Tibial artery (tissue), 4 donors: ENCODE measurements around the gene PI4KA.
A peak's percentile ranks its signal among the peaks of the same experiment; 100 is the strongest.

ENCODE experiments used
- DNase-seq, 2 donors: peaks; one replicate each; pipeline ENCODE4 v3.0.0-alpha.2; 2019
- H3K27ac ChIP-seq, 2 donors: fragments of 200-600 bp; sonication (generic) in 1 of 2; 1 replicate in 1 of 2; 2 replicates in 1 of 2; pipeline ENCODE4 v1.5.1; 2018 to 2019; ENCODE audit warnings: mild to moderate bottlenecking in 1 of 2
- H3K27me3 ChIP-seq, 2 donors: fragments of 200-600 bp; sonication (generic) in 1 of 2; one replicate each; pipeline versions ENCODE4 v1.5.1 to v1.6.0; 2016 to 2019
- H3K36me3 ChIP-seq, 3 donors: fragments of 200-600 bp; sonication (generic) in 2 of 3; one replicate each; pipeline ENCODE4 v1.5.1; 2016 to 2019; ENCODE audit warnings: mild to moderate bottlenecking in 2 of 3
- H3K4me1 ChIP-seq, 4 donors: fragments of 200-600 bp; sonication (generic) in 2 of 4; 1 replicate in 3 of 4; 2 replicates in 1 of 4; pipeline ENCODE4 v1.5.1; 2016 to 2019
- H3K4me3 ChIP-seq, 2 donors: fragments of 200-600 bp; sonication (generic) in 1 of 2; 1 replicate in 1 of 2; 2 replicates in 1 of 2; pipeline ENCODE4 v1.5.1; 2018 to 2019; ENCODE audit warnings: mild to moderate bottlenecking in 2 of 2
- H3K9me3 ChIP-seq, 3 donors: fragments of 200-600 bp; sonication (generic) in 1 of 3; one replicate each; pipeline ENCODE4 v1.5.1; 2016 to 2019
- CTCF ChIP-seq, 2 experiments: fragments of 200-600 bp in 1 of 2; fragments of 450-650 bp in 1 of 2; IDR thresholded peaks; one replicate each; pipeline ENCODE4 v1.5.1; 2017 to 2019; ENCODE audit warnings: antibody characterized with exemption in 2 of 2, mild to moderate bottlenecking in 1 of 2, moderate library complexity in 1 of 2
- intact Hi-C: fragments of 100-400 bp; cut with DNase I; formaldehyde crosslinking; loops from one replicate; pipeline ENCODE4 v1.15.0; 2023; ENCODE audit warnings: low total_unique reads

PI4KA gene

GRCh38 chr22:20804650-20805049, 54.0 kb downstream of the PI4KA start:
- intact Hi-C loops, result no loop called here
- no peaks in the 10 kb centered on the region for H3K9me3 ChIP-seq
- peaks cover 93 to 97% (median 96%) of the 10 kb centered on the region in 3 donors for H3K36me3 ChIP-seq
- H3K4me3 ChIP-seq, result no peak overlapping the region
- peak in 1 of 2 donors; percentile 41 for DNase-seq
- H3K27me3 ChIP-seq, result no peaks in the 10 kb centered on the region
- H3K4me1 ChIP-seq, result no peaks in the 10 kb centered on the region
- no peak overlapping the region for H3K27ac ChIP-seq
- TF ChIP-seq CTCF (IDR thresholded peaks at IDR 0.05), result no peak

GRCh38 chr22:20803696-20804324, 54.8 kb downstream of the PI4KA start:
- H3K4me1 ChIP-seq, result no peaks in the 10 kb centered on the region
- intact Hi-C loops, result no loop called here
- H3K4me3 ChIP-seq, result no peak overlapping the region
- peak in 1 of 2 donors; percentile 38 for DNase-seq
- H3K36me3 ChIP-seq, result peaks cover 93 to 97% (median 96%) of the 10 kb centered on the region in 3 donors
- no peaks in the 10 kb centered on the region for H3K27me3 ChIP-seq
- H3K9me3 ChIP-seq, result no peaks in the 10 kb centered on the region
- no peak overlapping the region for H3K27ac ChIP-seq
- TF ChIP-seq CTCF (IDR thresholded peaks at IDR 0.05), result no peak

GRCh38 chr22:20802922-20803553, 55.6 kb downstream of the PI4KA start:
- peaks cover 95 to 100% (median 99%) of the 10 kb centered on the region in 3 donors for H3K36me3 ChIP-seq
- no peaks in the 10 kb centered on the region for H3K27me3 ChIP-seq
- H3K27ac ChIP-seq, result no peak overlapping the region
- no peak overlapping the region for H3K4me3 ChIP-seq
- intact Hi-C loops, result no loop called here
- TF ChIP-seq CTCF (IDR thresholded peaks at IDR 0.05), result no peak
- H3K9me3 ChIP-seq, result no peaks in the 10 kb centered on the region
- peak in 1 of 2 donors; percentile 45 for DNase-seq
- no peaks in the 10 kb centered on the region for H3K4me1 ChIP-seq

GRCh38 chr22:20802452-20802851, 56.2 kb downstream of the PI4KA start:
- peak in 1 of 2 donors; percentile 1 for DNase-seq
- Histone ChIP-seq H3K4me3 (no peak overlapping the region), H3K27ac (no peak overlapping the region), H3K27me3 (no peaks in the 10 kb centered on the region), H3K9me3 (no peaks in the 10 kb centered on the region), H3K36me3 (peaks cover 95 to 100% (median 100%) of the 10 kb centered on the region in 3 donors), H3K4me1 (no peaks in the 10 kb centered on the region)
- intact Hi-C loops, result no loop called here
- TF ChIP-seq CTCF (IDR thresholded peaks at IDR 0.05), result no peak

GRCh38 chr22:20799449-20799848, 59.2 kb downstream of the PI4KA start:
- Histone ChIP-seq H3K9me3 (no peaks in the 10 kb centered on the region), H3K4me3 (no peak overlapping the region), H3K36me3 (peaks cover 84 to 100% (median 93%) of the 10 kb centered on the region in 3 donors), H3K27me3 (no peaks in the 10 kb centered on the region), H3K27ac (no peak overlapping the region), H3K4me1 (no peaks in the 10 kb centered on the region)
- intact Hi-C loops, result no loop called here
- no peak for DNase-seq
- no peak for TF ChIP-seq CTCF (IDR thresholded peaks at IDR 0.05)
